ENCODE data around the gene NBPF19.
"Not testable (repeated sequence)": the region's sequence is repeated elsewhere in the genome, so short reads cannot be mapped to it uniquely, and the experiment has no call there.

DNA sequence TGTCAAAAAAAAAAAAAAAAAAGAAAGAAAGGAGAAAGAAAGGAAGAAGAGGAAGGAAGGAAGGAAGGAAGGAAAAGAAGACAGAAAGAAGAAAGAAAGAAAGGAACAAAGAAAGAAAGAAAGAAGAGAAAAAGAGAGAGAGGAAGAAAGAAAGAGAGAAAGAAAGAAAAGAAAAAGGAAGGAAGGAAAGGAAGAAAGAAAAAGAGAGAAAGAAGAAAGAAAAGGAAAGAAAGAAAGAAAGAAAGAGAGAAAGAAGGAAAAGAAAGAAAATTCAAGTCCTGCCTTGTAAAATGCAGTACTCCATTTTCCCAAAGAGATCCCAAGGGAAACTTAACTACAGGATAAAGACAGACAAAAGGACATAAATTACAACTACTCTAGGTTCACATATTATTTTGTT, 97.9 kb downstream of the NBPF19 start:
- TF ChIP-seq, protein P1, sequence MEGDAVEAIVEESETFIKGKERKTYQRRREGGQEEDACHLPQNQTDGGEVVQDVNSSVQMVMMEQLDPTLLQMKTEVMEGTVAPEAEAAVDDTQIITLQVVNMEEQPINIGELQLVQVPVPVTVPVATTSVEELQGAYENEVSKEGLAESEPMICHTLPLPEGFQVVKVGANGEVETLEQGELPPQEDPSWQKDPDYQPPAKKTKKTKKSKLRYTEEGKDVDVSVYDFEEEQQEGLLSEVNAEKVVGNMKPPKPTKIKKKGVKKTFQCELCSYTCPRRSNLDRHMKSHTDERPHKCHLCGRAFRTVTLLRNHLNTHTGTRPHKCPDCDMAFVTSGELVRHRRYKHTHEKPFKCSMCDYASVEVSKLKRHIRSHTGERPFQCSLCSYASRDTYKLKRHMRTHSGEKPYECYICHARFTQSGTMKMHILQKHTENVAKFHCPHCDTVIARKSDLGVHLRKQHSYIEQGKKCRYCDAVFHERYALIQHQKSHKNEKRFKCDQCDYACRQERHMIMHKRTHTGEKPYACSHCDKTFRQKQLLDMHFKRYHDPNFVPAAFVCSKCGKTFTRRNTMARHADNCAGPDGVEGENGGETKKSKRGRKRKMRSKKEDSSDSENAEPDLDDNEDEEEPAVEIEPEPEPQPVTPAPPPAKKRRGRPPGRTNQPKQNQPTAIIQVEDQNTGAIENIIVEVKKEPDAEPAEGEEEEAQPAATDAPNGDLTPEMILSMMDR (IDR thresholded peaks at IDR 0.05), result not testable (repeated sequence)
- TF ChIP-seq POLR2A (IDR thresholded peaks at IDR 0.05), result not testable (repeated sequence)

All from breast epithelium (tissue), 3 donors.